ENCODE results near the gene PRKN.

DNA sequence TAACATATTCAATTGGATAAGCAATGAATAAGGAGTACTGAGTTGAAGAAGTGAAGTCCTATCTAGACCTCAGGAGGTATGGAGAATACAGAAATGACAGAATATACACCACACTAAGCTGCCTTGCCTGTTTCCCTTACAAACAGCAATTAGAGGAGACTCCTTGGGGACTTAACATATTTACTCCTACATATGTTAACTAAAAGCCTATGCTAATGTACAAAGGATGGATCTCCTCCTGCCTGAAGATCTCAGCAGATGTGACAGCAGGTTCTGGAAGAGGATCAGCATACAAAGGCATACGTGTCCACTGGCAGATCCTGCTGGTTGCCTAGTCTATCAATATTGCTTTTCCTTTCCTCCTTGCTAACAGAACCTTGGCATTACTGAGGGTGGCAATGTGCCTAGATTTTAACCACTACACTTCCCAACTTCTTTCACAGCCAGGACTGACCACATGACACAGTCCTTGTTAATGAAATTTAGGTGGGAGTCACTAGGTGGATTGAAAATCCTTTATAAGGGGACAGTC lies 29.6 kb downstream of the PRKN start:
- no peak for TF ChIP-seq POLR2A (IDR thresholded peaks at IDR 0.05)
- TF ChIP-seq, protein P1, sequence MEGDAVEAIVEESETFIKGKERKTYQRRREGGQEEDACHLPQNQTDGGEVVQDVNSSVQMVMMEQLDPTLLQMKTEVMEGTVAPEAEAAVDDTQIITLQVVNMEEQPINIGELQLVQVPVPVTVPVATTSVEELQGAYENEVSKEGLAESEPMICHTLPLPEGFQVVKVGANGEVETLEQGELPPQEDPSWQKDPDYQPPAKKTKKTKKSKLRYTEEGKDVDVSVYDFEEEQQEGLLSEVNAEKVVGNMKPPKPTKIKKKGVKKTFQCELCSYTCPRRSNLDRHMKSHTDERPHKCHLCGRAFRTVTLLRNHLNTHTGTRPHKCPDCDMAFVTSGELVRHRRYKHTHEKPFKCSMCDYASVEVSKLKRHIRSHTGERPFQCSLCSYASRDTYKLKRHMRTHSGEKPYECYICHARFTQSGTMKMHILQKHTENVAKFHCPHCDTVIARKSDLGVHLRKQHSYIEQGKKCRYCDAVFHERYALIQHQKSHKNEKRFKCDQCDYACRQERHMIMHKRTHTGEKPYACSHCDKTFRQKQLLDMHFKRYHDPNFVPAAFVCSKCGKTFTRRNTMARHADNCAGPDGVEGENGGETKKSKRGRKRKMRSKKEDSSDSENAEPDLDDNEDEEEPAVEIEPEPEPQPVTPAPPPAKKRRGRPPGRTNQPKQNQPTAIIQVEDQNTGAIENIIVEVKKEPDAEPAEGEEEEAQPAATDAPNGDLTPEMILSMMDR (IDR thresholded peaks at IDR 0.05) = no peak

Measured in thyroid gland (tissue), 4 donors.